Panc1 (cell line): ENCODE data around the gene KIAA1958. TPM values are rescaled to one million over a fixed set of nuclear protein-coding genes. Genes with fewer than 3 reads are reported as not detected.

Experiments used
- ATAC-seq: fragments of 200-7000 bp; cut with Tn5 transposase; 2 replicates; pipeline ENCODE4 v1.9.1; 2020; ENCODE audit warnings: mild to moderate bottlenecking, moderate library complexity
- BruUV-seq: library from RNA; stranded (reverse); fragments of 400-500 nt; replicated peaks from 2 replicates; lab custom pipeline; 2021; lab: Mats Ljungman, UMichigan
- CTCF ChIA-PET: fragments of 300-600 bp; sonication (Branson Sonifier 250); formaldehyde crosslinking; loops from one replicate; lab custom pipeline; 2022; ENCODE audit warnings: antibody characterized with exemption; lab: Charles Lee
- POLR2A ChIA-PET: fragments of 300-600 bp; sonication (Branson Sonifier 250); formaldehyde crosslinking; loops from one replicate; lab custom pipeline; 2022; ENCODE audit warnings: antibody characterized with exemption; lab: Charles Lee
- DNase-seq: peaks from one replicate; pipeline ENCODE4 v3.0.0-alpha.2; 2010; ENCODE audit warnings: low read depth, low spot score
- H3K27ac ChIP-seq: 2 replicates; pipeline ENCODE4 v1.5.1; 2011; ENCODE audit warnings: mild to moderate bottlenecking, low read length, inconsistent platforms
- H3K27me3 ChIP-seq: fragments of 200-500 bp; sonication (Bioruptor generic); 2 replicates; pipeline ENCODE4 v1.6.0; 2014; ENCODE audit warnings: low read length, inconsistent platforms; ENCODE audit not compliant: control insufficient read depth, insufficient read depth
- H3K36me3 ChIP-seq: fragments of 200-500 bp; sonication (Bioruptor generic); 2 replicates; pipeline ENCODE4 v1.5.1; 2014; ENCODE audit warnings: inconsistent platforms, mild to moderate bottlenecking, low read length, moderate library complexity; ENCODE audit not compliant: control insufficient read depth, insufficient read depth
- H3K4me1 ChIP-seq: 2 replicates; pipeline ENCODE4 v1.5.1; 2011; ENCODE audit warnings: inconsistent platforms, mild to moderate bottlenecking, low read length, moderate library complexity; ENCODE audit not compliant: control insufficient read depth, insufficient read depth
- H3K4me3 ChIP-seq, 2 experiments: 2 replicates each; pipeline ENCODE4 v1.5.1; 2011 to 2012; ENCODE audit warnings: low read depth in 2 of 2, low read length in 2 of 2, mild to moderate bottlenecking in 2 of 2, inconsistent platforms in 1 of 2, moderate library complexity in 1 of 2
- H3K9me3 ChIP-seq: fragments of 200-500 bp; sonication (Bioruptor generic); 2 replicates; pipeline ENCODE4 v1.5.1; 2014; ENCODE audit warnings: low read depth, mild to moderate bottlenecking, inconsistent platforms, low read length, moderate library complexity; ENCODE audit not compliant: control insufficient read depth, insufficient read depth
- CTCF ChIP-seq: fragments of 450-650 bp; IDR thresholded peaks from 2 replicates; pipeline ENCODE4 v1.5.1; 2017; ENCODE audit warnings: mild to moderate bottlenecking
- POLR2AphosphoS5 ChIP-seq: IDR thresholded peaks from 2 replicates; pipeline ENCODE4 v1.6.1; 2012; ENCODE audit warnings: mild to moderate bottlenecking, low read depth, low read length, moderate library complexity
- REST ChIP-seq, 2 experiments: IDR thresholded peaks; 2 replicates each; pipeline ENCODE4 v1.6.1; 2011 to 2012; ENCODE audit warnings: low read depth in 2 of 2, control low read depth in 1 of 2, low read length in 1 of 2, mild to moderate bottlenecking in 1 of 2, moderate library complexity in 1 of 2; ENCODE audit not compliant: insufficient read depth in 1 of 2
- SIN3A ChIP-seq: IDR thresholded peaks from 2 replicates; pipeline ENCODE4 v1.6.1; 2012; ENCODE audit warnings: low read depth, mild to moderate bottlenecking, low read length, moderate library complexity, borderline replicate concordance; ENCODE audit not compliant: insufficient read depth
- TCF7L2 ChIP-seq: IDR thresholded peaks from 2 replicates; pipeline ENCODE4 v1.6.1; 2011; ENCODE audit warnings: mild to moderate bottlenecking, low read depth, low read length, inconsistent platforms
- in situ Hi-C: cut with HindIII; loops from 2 replicates; pipeline ENCODE4 v1.10.0; 2016; ENCODE audit warnings: low sequenced_read_pairs, low pct_unique_long_range_greater_than_20kb
- intact Hi-C: fragments of 100-400 bp; cut with micrococcal nuclease; formaldehyde crosslinking; loops from one replicate; pipeline ENCODE4 v1.10.0; 2022; ENCODE audit not compliant: unreplicated experiment
- total RNA-seq: library from RNA; stranded (reverse); gene quantifications from one replicate; pipeline ENCODE4 v1.2.1, GENCODE V29; 2021; ENCODE audit not compliant: unreplicated experiment

KIAA1958 gene
- total RNA-seq, 1 experiment from 2014 or later: 10.4 TPM

GRCh38 chr9:112495614-112496013 lies 9.0 kb downstream of the KIAA1958 start:
- no TSS peak for BruUV-seq
- no peaks in the 10 kb centered on the region for H3K36me3 ChIP-seq
- ChIA-PET CTCF (no interaction called here), POLR2A (no interaction called here)
- H3K4me1 ChIP-seq: peaks cover 8% of the 10 kb centered on the region
- DNase-seq: no peak
- H3K9me3 ChIP-seq: peaks cover 11% of the 10 kb centered on the region; the same call in 1 of the 2 replicates
- ATAC-seq: no peak
- no peaks in the 10 kb centered on the region for H3K27me3 ChIP-seq
- H3K4me3 ChIP-seq: no peak overlapping the region
- no peak for TF ChIP-seq POLR2AphosphoS5
- TF ChIP-seq REST (IDR thresholded peaks at IDR 0.05; ENCODE audit: insufficient read depth in 1 of 2, low read depth in 2 of 2, low read length in 1 of 2): no peak
- no peak for TF ChIP-seq SIN3A
- TF ChIP-seq CTCF: no peak
- TF ChIP-seq TCF7L2: no peak
- intact Hi-C loops (no loop called here), in situ Hi-C loops (no loop called here)
- no peak overlapping the region for H3K27ac ChIP-seq

GRCh38 chr9:112496074-112496722 lies 9.6 kb downstream of the KIAA1958 start:
- DNase-seq: no peak
- Histone ChIP-seq H3K9me3 (peaks cover 11% of the 10 kb centered on the region; the same call in 1 of the 2 replicates), H3K36me3 (no peaks in the 10 kb centered on the region), H3K4me1 (peaks cover 8% of the 10 kb centered on the region), H3K4me3 (no peak overlapping the region), H3K27ac (no peak overlapping the region), H3K27me3 (no peaks in the 10 kb centered on the region)
- no peak for TF ChIP-seq REST (IDR thresholded peaks at IDR 0.05; ENCODE audit: insufficient read depth in 1 of 2, low read depth in 2 of 2, low read length in 1 of 2)
- TF ChIP-seq SIN3A: no peak
- TF ChIP-seq CTCF: no peak
- no peak for TF ChIP-seq POLR2AphosphoS5
- TF ChIP-seq TCF7L2: no peak
- BruUV-seq: no TSS peak
- in situ Hi-C loops (no loop called here), intact Hi-C loops (no loop called here)
- no peak for ATAC-seq
- ChIA-PET CTCF (no interaction called here), POLR2A (no interaction called here)
